T-helper 2 cell treated with Interferon-gamma antibody and Interleukin-4, amounts not matched to agents 5 μg/mL and 100 μg/mL, for 36 hours (primary cell): ENCODE measurements around the gene FGGY.
"Not testable (repeated sequence)": the region's sequence is repeated elsewhere in the genome, so short reads cannot be mapped to it uniquely, and the experiment has no call there.

Experiments
- DNase-seq: peaks from one replicate; pipeline ENCODE4 v3.0.0; 2021; ENCODE audit warnings: low spot score
- H3K27ac Mint-ChIP-seq: one replicate; pipeline ENCODE4 v1.8.0; 2021; ENCODE audit warnings: mild to moderate bottlenecking, mixed read lengths
- H3K27me3 Mint-ChIP-seq: one replicate; pipeline ENCODE4 v1.8.0; 2021; ENCODE audit warnings: low read depth, mixed read lengths
- H3K36me3 Mint-ChIP-seq: one replicate; pipeline ENCODE4 v1.8.0; 2021; ENCODE audit warnings: low read depth, mixed read lengths
- H3K4me1 Mint-ChIP-seq: one replicate; pipeline ENCODE4 v1.8.0; 2021; ENCODE audit warnings: low read depth, mixed read lengths
- H3K4me3 Mint-ChIP-seq: one replicate; pipeline ENCODE4 v1.8.0; 2022; ENCODE audit warnings: mild to moderate bottlenecking, moderate library complexity, mixed read lengths
- H3K9me3 Mint-ChIP-seq: one replicate; pipeline ENCODE4 v1.8.0; 2021; ENCODE audit warnings: mixed read lengths

FGGY gene

DNA sequence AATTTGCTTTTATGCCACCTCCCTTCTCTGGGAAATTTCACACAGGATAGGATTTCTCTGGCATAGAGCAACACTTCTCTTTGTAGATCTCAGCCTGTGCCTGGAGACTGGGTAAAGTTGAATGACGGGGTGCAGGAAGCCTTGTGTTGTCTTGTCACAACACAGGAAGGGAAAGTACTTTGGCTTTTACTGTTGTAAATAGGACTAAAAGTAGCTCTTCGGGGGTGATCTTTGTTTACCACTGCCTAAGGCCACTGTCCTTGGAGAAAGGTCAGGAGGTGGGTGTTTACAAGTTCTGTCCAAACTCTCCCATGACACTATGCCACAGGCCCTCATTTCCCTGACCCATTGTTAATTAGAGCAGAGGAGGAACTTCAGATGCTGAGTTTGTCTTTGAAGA is 139.7 kb downstream of the FGGY start:
- Mint-ChIP-seq H3K36me3 (peaks cover 7% of the 10 kb centered on the region), H3K4me1 (peaks cover 27% of the 10 kb centered on the region), H3K27me3 (no peaks in the 10 kb centered on the region), H3K27ac (no peak overlapping the region), H3K9me3 (no peaks in the 10 kb centered on the region), H3K4me3 (no peak overlapping the region)
- no peak for DNase-seq

- H3K27me3 Mint-ChIP-seq: no peaks in the 10 kb centered on the region
- H3K9me3 Mint-ChIP-seq: no peaks in the 10 kb centered on the region
- no peak for DNase-seq
- H3K4me3 Mint-ChIP-seq: no peak overlapping the region
- H3K4me1 Mint-ChIP-seq: peaks cover 16% of the 10 kb centered on the region
- H3K27ac Mint-ChIP-seq: no peak overlapping the region
- peaks cover 3% of the 10 kb centered on the region for H3K36me3 Mint-ChIP-seq
These were observed 141.2 kb downstream of the FGGY start for GRCh38 chr1:59438058-59438560.

GRCh38 chr1:59442492-59442891 is 145.6 kb downstream of the FGGY start:
- Mint-ChIP-seq H3K27ac (no peak overlapping the region), H3K27me3 (no peaks in the 10 kb centered on the region), H3K4me1 (peaks cover 12% of the 10 kb centered on the region), H3K36me3 (no peaks in the 10 kb centered on the region), H3K9me3 (no peaks in the 10 kb centered on the region), H3K4me3 (no peak overlapping the region)
- DNase-seq: no peak

GRCh38 chr1:59443310-59443709 is 146.4 kb downstream of the FGGY start:
- Mint-ChIP-seq H3K27ac (no peak overlapping the region), H3K4me3 (no peak overlapping the region), H3K9me3 (no peaks in the 10 kb centered on the region), H3K36me3 (no peaks in the 10 kb centered on the region), H3K4me1 (peaks cover 8% of the 10 kb centered on the region), H3K27me3 (no peaks in the 10 kb centered on the region)
- DNase-seq: no peak

- peaks cover 8% of the 10 kb centered on the region for H3K4me1 Mint-ChIP-seq
- no peaks in the 10 kb centered on the region for H3K9me3 Mint-ChIP-seq
- no peak overlapping the region for H3K27ac Mint-ChIP-seq
- no peaks in the 10 kb centered on the region for H3K27me3 Mint-ChIP-seq
- no peak for DNase-seq
- H3K4me3 Mint-ChIP-seq: no peak overlapping the region
- H3K36me3 Mint-ChIP-seq: no peaks in the 10 kb centered on the region
These were observed 147.6 kb downstream of the FGGY start for GRCh38 chr1:59444520-59444919.

GRCh38 chr1:59445040-59445439 is 148.1 kb downstream of the FGGY start:
- Mint-ChIP-seq H3K27me3 (no peaks in the 10 kb centered on the region), H3K27ac (no peak overlapping the region), H3K4me1 (peaks cover 8% of the 10 kb centered on the region), H3K9me3 (no peaks in the 10 kb centered on the region), H3K4me3 (no peak overlapping the region), H3K36me3 (no peaks in the 10 kb centered on the region)
- DNase-seq: no peak

DNA sequence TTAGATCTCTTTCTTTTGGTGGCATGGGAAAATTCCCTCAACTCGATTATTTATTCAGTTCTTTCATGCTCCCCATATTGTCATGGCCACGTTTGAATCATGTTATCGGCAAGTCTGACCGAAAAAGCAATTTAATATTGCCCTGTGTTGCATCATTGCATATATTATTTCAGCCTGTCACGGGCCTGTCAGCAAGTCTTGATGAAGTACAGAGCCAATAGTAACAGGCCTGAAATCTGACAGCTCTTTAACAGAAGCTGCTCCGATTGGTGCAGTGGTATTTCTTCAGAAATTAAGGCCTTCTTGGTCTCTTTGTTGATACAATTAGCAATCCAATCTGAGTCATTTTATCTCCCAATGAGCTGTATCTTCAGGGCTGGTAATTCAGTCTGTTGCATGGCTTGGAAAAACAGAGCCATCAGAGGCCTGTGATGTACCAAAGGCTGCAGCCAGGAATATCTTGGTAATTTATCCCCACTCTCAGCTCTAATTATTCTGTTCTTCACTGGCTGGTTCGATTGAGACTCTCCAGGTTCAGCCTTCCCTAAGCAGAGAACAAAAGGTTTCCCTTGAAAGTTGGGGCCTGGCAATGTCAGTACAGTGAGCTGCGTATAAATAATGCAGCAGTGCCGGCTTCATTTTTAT is 149.5 kb downstream of the FGGY start:
- H3K4me1 Mint-ChIP-seq: peaks cover 8% of the 10 kb centered on the region
- H3K27ac Mint-ChIP-seq: no peak overlapping the region
- H3K36me3 Mint-ChIP-seq: no peaks in the 10 kb centered on the region
- no peaks in the 10 kb centered on the region for H3K9me3 Mint-ChIP-seq
- H3K27me3 Mint-ChIP-seq: no peaks in the 10 kb centered on the region
- DNase-seq: no peak
- H3K4me3 Mint-ChIP-seq: no peak overlapping the region

DNA sequence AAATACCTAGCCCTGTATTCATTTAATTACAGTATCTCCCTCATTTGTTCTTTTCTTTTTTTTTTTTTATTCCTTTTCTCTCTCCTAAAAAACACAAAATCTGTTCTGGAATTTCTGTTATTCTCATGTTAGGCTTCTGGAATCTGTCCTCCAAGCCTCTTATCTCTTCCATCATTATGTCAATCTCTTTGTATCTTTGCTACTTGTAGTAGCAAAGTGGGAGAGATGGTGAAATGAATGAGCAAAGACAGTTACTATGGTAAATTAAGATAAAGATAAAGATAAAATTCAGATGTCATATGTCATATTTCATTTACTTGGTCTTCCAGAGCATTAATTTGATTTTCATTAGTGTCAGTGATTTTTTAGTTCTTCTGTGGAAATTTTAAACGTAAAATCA is 155.1 kb downstream of the FGGY start:
- Mint-ChIP-seq H3K9me3 (peaks cover 4% of the 10 kb centered on the region), H3K4me3 (no peak overlapping the region), H3K36me3 (no peaks in the 10 kb centered on the region), H3K27me3 (no peaks in the 10 kb centered on the region), H3K4me1 (no peaks in the 10 kb centered on the region), H3K27ac (no peak overlapping the region)
- DNase-seq: no peak

DNA sequence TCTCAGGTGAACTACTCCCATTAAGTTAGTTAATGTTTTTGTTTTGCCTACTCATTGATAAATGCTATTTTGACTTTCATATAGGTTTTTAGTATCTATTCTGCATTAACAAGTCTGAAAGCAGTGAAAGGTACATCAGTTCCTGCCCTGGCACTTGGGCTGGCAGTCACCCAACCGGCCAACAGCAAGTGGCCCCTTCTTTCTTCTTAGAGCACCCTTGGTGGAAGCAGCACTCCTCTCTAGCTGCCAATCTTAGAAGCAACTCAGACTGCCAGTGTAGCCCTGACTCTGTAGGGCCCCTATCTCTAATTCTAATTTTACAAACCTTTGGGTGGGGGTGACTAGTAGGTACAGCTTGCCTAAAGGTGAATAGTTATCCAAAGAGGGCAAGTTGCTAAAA is 155.7 kb downstream of the FGGY start:
- no peaks in the 10 kb centered on the region for H3K27me3 Mint-ChIP-seq
- H3K4me3 Mint-ChIP-seq: no peak overlapping the region
- H3K27ac Mint-ChIP-seq: no peak overlapping the region
- no peak for DNase-seq
- H3K36me3 Mint-ChIP-seq: no peaks in the 10 kb centered on the region
- H3K4me1 Mint-ChIP-seq: no peaks in the 10 kb centered on the region
- peaks cover 4% of the 10 kb centered on the region for H3K9me3 Mint-ChIP-seq

- DNase-seq: no peak
- Mint-ChIP-seq H3K4me1 (no peaks in the 10 kb centered on the region), H3K4me3 (no peak overlapping the region), H3K36me3 (no peaks in the 10 kb centered on the region), H3K27ac (no peak overlapping the region), H3K27me3 (no peaks in the 10 kb centered on the region), H3K9me3 (peaks cover 4% of the 10 kb centered on the region)
These were observed 156.5 kb downstream of the FGGY start for GRCh38 chr1:59453297-59453968.

GRCh38 chr1:59455206-59455605 is 158.3 kb downstream of the FGGY start:
- Mint-ChIP-seq H3K27ac (no peak overlapping the region), H3K4me3 (no peak overlapping the region), H3K27me3 (no peaks in the 10 kb centered on the region), H3K9me3 (peaks cover 10% of the 10 kb centered on the region), H3K36me3 (no peaks in the 10 kb centered on the region), H3K4me1 (no peaks in the 10 kb centered on the region)
- no peak for DNase-seq

- no peaks in the 10 kb centered on the region for H3K36me3 Mint-ChIP-seq
- peaks cover 5% of the 10 kb centered on the region for H3K4me1 Mint-ChIP-seq
- no peaks in the 10 kb centered on the region for H3K27me3 Mint-ChIP-seq
- H3K4me3 Mint-ChIP-seq: no peak overlapping the region
- peaks cover 19% of the 10 kb centered on the region for H3K9me3 Mint-ChIP-seq
- no peak overlapping the region for H3K27ac Mint-ChIP-seq
- no peak for DNase-seq
These were observed 160.9 kb downstream of the FGGY start for GRCh38 chr1:59457786-59458185.

GRCh38 chr1:59458884-59459283 is 162.0 kb downstream of the FGGY start:
- H3K4me3 Mint-ChIP-seq: no peak overlapping the region
- H3K27me3 Mint-ChIP-seq: no peaks in the 10 kb centered on the region
- H3K27ac Mint-ChIP-seq: no peak overlapping the region
- H3K9me3 Mint-ChIP-seq: peaks cover 15% of the 10 kb centered on the region
- peaks cover 5% of the 10 kb centered on the region for H3K4me1 Mint-ChIP-seq
- DNase-seq: no peak
- H3K36me3 Mint-ChIP-seq: no peaks in the 10 kb centered on the region

GRCh38 chr1:59462942-59463341 is 166.0 kb downstream of the FGGY start:
- DNase-seq, H3K27me3 Mint-ChIP-seq, H3K4me3 Mint-ChIP-seq, H3K4me1 Mint-ChIP-seq, H3K27ac Mint-ChIP-seq, H3K36me3 Mint-ChIP-seq: not testable (repeated sequence)
- H3K9me3 Mint-ChIP-seq: peaks cover 20% of the 10 kb centered on the region

DNA sequence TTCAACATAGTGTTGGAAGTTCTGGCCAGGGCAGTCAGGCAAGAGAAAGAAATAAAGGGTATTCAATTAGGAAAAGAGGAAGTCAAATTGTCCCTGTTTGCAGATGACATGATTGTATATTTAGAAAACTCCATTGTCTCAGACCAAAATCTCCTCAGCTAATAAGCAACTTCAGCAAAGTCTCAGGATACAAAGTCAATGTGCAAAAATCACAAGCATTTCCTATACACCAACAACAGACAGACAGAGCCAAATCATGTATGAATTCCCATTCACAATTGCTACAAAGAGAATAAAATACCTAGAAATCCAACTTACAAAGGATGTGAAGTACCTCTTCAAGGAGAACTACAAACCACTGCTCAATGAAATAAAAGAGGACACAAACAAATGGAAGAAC is 168.6 kb downstream of the FGGY start:
- not testable (repeated sequence) for H3K27ac Mint-ChIP-seq, H3K4me3 Mint-ChIP-seq, H3K27me3 Mint-ChIP-seq, H3K36me3 Mint-ChIP-seq, DNase-seq, H3K4me1 Mint-ChIP-seq
- peaks cover 22% of the 10 kb centered on the region for H3K9me3 Mint-ChIP-seq
